Endothelial cell of umbilical vein (primary cell): ENCODE data around the gene EPN2. TPM values are rescaled to one million over a fixed set of nuclear protein-coding genes. Genes with fewer than 3 reads are reported as not detected.

Source experiments
- BruUV-seq: library from RNA; stranded (reverse); fragments of 400-500 nt; replicated peaks from 2 replicates; lab custom pipeline; 2021; lab: Mats Ljungman, UMichigan
- CTCF ChIA-PET: fragments of 300-600, 350-600 bp; sonication (Branson Sonifier 250); formaldehyde crosslinking; loops from one replicate; lab custom pipeline; 2021; ENCODE audit warnings: antibody characterized with exemption, inconsistent platforms; lab: Charles Lee
- POLR2A ChIA-PET: fragments of 300-600, 350-600 bp; sonication (Branson Sonifier 250); formaldehyde crosslinking; loops from one replicate; lab custom pipeline; 2021; ENCODE audit warnings: antibody characterized with exemption, inconsistent platforms; lab: Charles Lee
- DNase-seq: peaks from one replicate; pipeline ENCODE4 v3.0.0-alpha.2; 2011; ENCODE audit warnings: low read depth, low spot score
- FAIRE-seq: peaks from 2 replicates; lab custom pipeline; 2011; peaks lifted over from hg19 to GRCh38; lab: Jason Lieb, UNC
- H2AFZ ChIP-seq: 2 replicates; pipeline ENCODE4 v1.6.0; 2012; ENCODE audit warnings: low read depth, low read length, control low read depth, inconsistent platforms
- H3K27ac ChIP-seq: 2 replicates; pipeline ENCODE4 v1.5.1; 2011; ENCODE audit warnings: low read depth, mild to moderate bottlenecking, control low read depth, low read length, moderate library complexity; ENCODE audit not compliant: insufficient read depth
- H3K27me3 ChIP-seq, 2 experiments: 2 replicates each; pipeline versions ENCODE4 v1.6.0 to v1.6.1; 2011; ENCODE audit warnings: low read length in 2 of 2, mixed read lengths in 1 of 2; ENCODE audit not compliant: control insufficient read depth in 2 of 2, insufficient read depth in 2 of 2
- H3K36me3 ChIP-seq, 2 experiments: 2 replicates in 1 of 2; 3 replicates in 1 of 2; pipeline ENCODE4 v1.5.1; 2011; ENCODE audit warnings: low read length in 2 of 2, mild to moderate bottlenecking in 1 of 2, moderate library complexity in 1 of 2; ENCODE audit not compliant: control insufficient read depth in 2 of 2, insufficient read depth in 2 of 2; ENCODE audit errors: extremely low read depth in 1 of 2
- H3K4me1 ChIP-seq: 3 replicates; pipeline ENCODE4 v1.5.1; 2011; ENCODE audit warnings: mild to moderate bottlenecking, low read length; ENCODE audit not compliant: control insufficient read depth, insufficient read depth; ENCODE audit errors: extremely low read depth
- H3K4me2 ChIP-seq: 2 replicates; pipeline ENCODE4 v1.6.1; 2011; ENCODE audit warnings: low read length, control low read depth, mixed read lengths; ENCODE audit not compliant: insufficient read depth
- H3K4me3 ChIP-seq, 3 experiments: fragments of 200-600 bp in 1 of 3; sonication (generic), shearing (Covaris generic) in 1 of 3; replicated peaks in 1 of 3; 2 replicates each; pipeline ENCODE4 v1.5.1; 2011 to 2016; ENCODE audit warnings: control low read depth in 3 of 3, low read length in 3 of 3, mild to moderate bottlenecking in 2 of 3, inconsistent platforms in 1 of 3, low read depth in 1 of 3, moderate library complexity in 1 of 3; ENCODE audit not compliant: insufficient read depth in 1 of 3
- H3K79me2 ChIP-seq: 2 replicates; pipeline ENCODE4 v1.6.0; 2012; ENCODE audit warnings: low read length, inconsistent platforms; ENCODE audit not compliant: control insufficient read depth, insufficient read depth
- H3K9ac ChIP-seq: replicated peaks from 2 replicates; pipeline ENCODE3; 2011; ENCODE audit warnings: low read length, control low read depth; ENCODE audit not compliant: insufficient read depth; ENCODE audit errors: extremely low read depth
- H3K9me1 ChIP-seq: replicated peaks from 3 replicates; pipeline ENCODE4 v1.6.0; 2011; ENCODE audit warnings: mild to moderate bottlenecking, low read length; ENCODE audit not compliant: control insufficient read depth, insufficient read depth; ENCODE audit errors: extremely low read depth
- H3K9me3 ChIP-seq: replicated peaks from 2 replicates; pipeline ENCODE4 v1.5.1; 2012; ENCODE audit warnings: low read length, inconsistent platforms; ENCODE audit not compliant: control insufficient read depth, insufficient read depth
- H4K20me1 ChIP-seq: replicated peaks from 2 replicates; pipeline ENCODE3; 2011; ENCODE audit warnings: mild to moderate bottlenecking, low read length; ENCODE audit not compliant: control insufficient read depth, insufficient read depth; ENCODE audit errors: extremely low read depth
- CTCF ChIP-seq, 2 donors: IDR thresholded peaks; 1 replicate in 1 of 2; 2 replicates in 1 of 2; pipeline ENCODE4 v1.5.1; 2011; ENCODE audit warnings: low read length in 2 of 2, mild to moderate bottlenecking in 2 of 2, moderate library complexity in 2 of 2, control low read depth in 1 of 2, inconsistent platforms in 1 of 2, low read depth in 1 of 2; ENCODE audit not compliant: insufficient read depth in 1 of 2; ENCODE audit errors: extremely low read depth in 1 of 2
- EZH2 ChIP-seq: IDR thresholded peaks from 2 replicates; pipeline ENCODE4 v1.6.1; 2012; ENCODE audit warnings: borderline replicate concordance, low read depth, mild to moderate bottlenecking, moderate library complexity, low read length, inconsistent platforms; ENCODE audit not compliant: severe bottlenecking
- GATA2 ChIP-seq: IDR thresholded peaks from 2 replicates; pipeline ENCODE4 v1.7.0; 2011; ENCODE audit warnings: low read depth, mild to moderate bottlenecking, moderate library complexity, mixed read lengths, low read length; ENCODE audit not compliant: insufficient read length, insufficient read depth
- JUN ChIP-seq: IDR thresholded peaks from 2 replicates; pipeline ENCODE4 v1.6.1; 2011; ENCODE audit warnings: borderline replicate concordance, low read depth; ENCODE audit not compliant: insufficient read length, insufficient read depth
- POLR2A ChIP-seq: IDR thresholded peaks from 2 replicates; pipeline ENCODE4 v1.6.1; 2012; ENCODE audit warnings: low read depth, mild to moderate bottlenecking, control low read depth, low read length
- dilution Hi-C: fragments of 300-500 bp; cut with MboI; formaldehyde crosslinking; loops from one replicate; pipeline ENCODE4 v1.15.0; 2019; ENCODE audit warnings: low sequenced_read_pairs; ENCODE audit not compliant: extremely low pct_ligation_motif_present
- intact Hi-C: fragments of 100-400 bp; cut with micrococcal nuclease; formaldehyde crosslinking; loops from one replicate; pipeline ENCODE4 v1.10.0; 2022
- polyA plus RNA-seq, 4 experiments: library from polyadenylated mRNA; depleted of rRNA in 3 of 4; stranded (reverse) in 3 of 4; unstranded in 1 of 4; fragments of >200 nt; gene quantifications; 2 replicates each; pipeline versions ENCODE4 v1.2.1 to v1.2.3, GENCODE V29; 2011 to 2012; ENCODE audit warnings: missing spikeins in 1 of 4
- total RNA-seq: library from RNA; stranded (reverse); gene quantifications from 2 replicates; pipeline ENCODE4 v1.2.3, GENCODE V29; 2021

The EPN2 gene
- total and polyA plus RNA-seq, 2 donors (not counting 3 experiments of a cell fraction or from before 2014, with no cell fraction given): 40.3 to 70.5 TPM

GRCh38 chr17:19290066-19290705, 53.0 kb downstream of the EPN2 start:
- H3K4me1 ChIP-seq: no peaks in the 10 kb centered on the region
- no peak overlapping the region for H3K4me2 ChIP-seq
- H3K4me3 ChIP-seq: no peak overlapping the region
- H3K27ac ChIP-seq: no peak overlapping the region
- H3K36me3 ChIP-seq: peaks cover 0 to 6% of the 10 kb centered on the region in 2 experiments
- no TSS peak for BruUV-seq
- H3K9me3 ChIP-seq: no peaks in the 10 kb centered on the region
- FAIRE-seq (no peak), DNase-seq (no peak)
- intact Hi-C loops: no loop called here
- peaks cover 12% of the 10 kb centered on the region for H3K79me2 ChIP-seq
- TF ChIP-seq EZH2 (no peak), CTCF (IDR thresholded peaks at IDR 0.05; ENCODE audit: extremely low read depth in 1 of 2, insufficient read depth in 1 of 2, low read depth in 1 of 2, low read length in 2 of 2) (no peak), JUN (no peak), GATA2 (no peak), POLR2A (no peak)
- no peak overlapping the region for H2AFZ ChIP-seq
- H4K20me1 ChIP-seq: no peaks in the 10 kb centered on the region
- ChIA-PET POLR2A (no interaction called here), CTCF (interaction anchor here (0.9 to 2.2 kb wide), 2 partner anchors 10 to 41 kb away, joined by 3 to 5 read pairs; no protein-coding TSS in a partner anchor)
- no peaks in the 10 kb centered on the region for H3K9me1 ChIP-seq
- H3K9ac ChIP-seq: no peak overlapping the region
- dilution Hi-C loops: no loop called here
- H3K27me3 ChIP-seq: no peaks in the 10 kb centered on the region
